ENCODE measurements around the gene S100A1.
A peak's percentile ranks its signal among the peaks of the same experiment; 100 is the strongest.
"Not testable (repeated sequence)": the region's sequence is repeated elsewhere in the genome, so short reads cannot be mapped to it uniquely, and the experiment has no call there.

The S100A1 gene

DNA sequence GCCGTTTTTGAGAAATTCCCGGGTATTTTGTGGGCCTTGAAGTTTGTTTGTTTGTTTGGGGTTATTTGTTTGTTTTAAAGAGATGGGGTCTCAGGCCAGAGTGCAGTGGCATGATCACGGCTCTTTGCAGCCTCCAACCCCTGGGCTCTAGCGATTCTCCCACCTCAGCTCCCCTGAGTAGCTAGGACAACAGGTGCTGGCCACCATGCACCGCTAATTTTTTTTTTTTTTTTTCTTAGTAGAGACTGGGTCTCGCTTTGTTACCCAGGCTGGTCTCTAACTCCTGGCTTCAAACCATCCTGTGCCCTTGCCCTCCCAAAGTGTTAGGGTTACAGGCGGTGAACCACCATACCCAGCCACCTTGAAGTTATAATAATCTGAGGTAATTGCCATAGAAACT lies 7.6 kb downstream of the S100A1 start:
- ATAC-seq (ENCODE audit: low read depth) (no peak), DNase-seq (ENCODE audit: low spot score) (no peak)
- no peak overlapping the region for H3K4me3 ChIP-seq (ENCODE audit: severe bottlenecking)
- no peaks in the 10 kb centered on the region for H3K27me3 ChIP-seq (ENCODE audit: insufficient read depth, poor library complexity, severe bottlenecking)
- H3K9me3 ChIP-seq (ENCODE audit: severe bottlenecking) = no peaks in the 10 kb centered on the region
- H3K36me3 ChIP-seq (ENCODE audit: low read depth) = peaks cover 62% of the 10 kb centered on the region
- H3K27ac ChIP-seq (ENCODE audit: poor library complexity, severe bottlenecking) = peak overlapping the region; percentile 91
- TF ChIP-seq, protein P1, sequence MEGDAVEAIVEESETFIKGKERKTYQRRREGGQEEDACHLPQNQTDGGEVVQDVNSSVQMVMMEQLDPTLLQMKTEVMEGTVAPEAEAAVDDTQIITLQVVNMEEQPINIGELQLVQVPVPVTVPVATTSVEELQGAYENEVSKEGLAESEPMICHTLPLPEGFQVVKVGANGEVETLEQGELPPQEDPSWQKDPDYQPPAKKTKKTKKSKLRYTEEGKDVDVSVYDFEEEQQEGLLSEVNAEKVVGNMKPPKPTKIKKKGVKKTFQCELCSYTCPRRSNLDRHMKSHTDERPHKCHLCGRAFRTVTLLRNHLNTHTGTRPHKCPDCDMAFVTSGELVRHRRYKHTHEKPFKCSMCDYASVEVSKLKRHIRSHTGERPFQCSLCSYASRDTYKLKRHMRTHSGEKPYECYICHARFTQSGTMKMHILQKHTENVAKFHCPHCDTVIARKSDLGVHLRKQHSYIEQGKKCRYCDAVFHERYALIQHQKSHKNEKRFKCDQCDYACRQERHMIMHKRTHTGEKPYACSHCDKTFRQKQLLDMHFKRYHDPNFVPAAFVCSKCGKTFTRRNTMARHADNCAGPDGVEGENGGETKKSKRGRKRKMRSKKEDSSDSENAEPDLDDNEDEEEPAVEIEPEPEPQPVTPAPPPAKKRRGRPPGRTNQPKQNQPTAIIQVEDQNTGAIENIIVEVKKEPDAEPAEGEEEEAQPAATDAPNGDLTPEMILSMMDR (IDR thresholded peaks at IDR 0.05; ENCODE audit: poor library complexity, severe bottlenecking) = no peak
- H3K4me1 ChIP-seq (ENCODE audit: insufficient read depth, poor library complexity, severe bottlenecking) = no peaks in the 10 kb centered on the region

DNA sequence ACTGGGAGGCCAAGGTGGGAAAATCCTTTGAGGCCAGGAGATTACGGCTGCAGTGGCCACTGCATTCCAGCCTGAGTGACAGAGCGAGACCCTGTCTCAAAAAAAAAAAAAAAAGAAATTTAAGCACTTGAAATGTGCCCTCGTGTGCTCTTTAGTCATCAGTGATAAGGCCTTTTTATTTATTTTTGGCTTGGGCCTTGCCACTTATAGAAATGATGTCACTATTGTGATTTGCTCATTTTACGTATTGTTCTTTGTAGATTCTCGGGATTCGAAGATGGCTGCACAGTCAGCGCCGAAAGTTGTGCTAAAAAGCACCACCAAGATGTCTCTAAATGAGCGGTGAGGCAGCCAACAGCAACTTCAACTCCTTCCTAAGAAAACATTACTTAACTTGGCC lies 8.1 kb downstream of the S100A1 start:
- no peaks in the 10 kb centered on the region for H3K9me3 ChIP-seq (ENCODE audit: severe bottlenecking)
- H3K4me1 ChIP-seq (ENCODE audit: insufficient read depth, poor library complexity, severe bottlenecking) = no peaks in the 10 kb centered on the region
- no peak overlapping the region for H3K27ac ChIP-seq (ENCODE audit: poor library complexity, severe bottlenecking)
- no peak overlapping the region for H3K4me3 ChIP-seq (ENCODE audit: severe bottlenecking)
- TF ChIP-seq, protein P1 (IDR thresholded peaks at IDR 0.05; ENCODE audit: poor library complexity, severe bottlenecking) = no peak
- peaks cover 66% of the 10 kb centered on the region for H3K36me3 ChIP-seq (ENCODE audit: low read depth)
- DNase-seq (ENCODE audit: low spot score) = no peak
- H3K27me3 ChIP-seq (ENCODE audit: insufficient read depth, poor library complexity, severe bottlenecking) = no peaks in the 10 kb centered on the region
- no peak for ATAC-seq (ENCODE audit: low read depth)

DNA sequence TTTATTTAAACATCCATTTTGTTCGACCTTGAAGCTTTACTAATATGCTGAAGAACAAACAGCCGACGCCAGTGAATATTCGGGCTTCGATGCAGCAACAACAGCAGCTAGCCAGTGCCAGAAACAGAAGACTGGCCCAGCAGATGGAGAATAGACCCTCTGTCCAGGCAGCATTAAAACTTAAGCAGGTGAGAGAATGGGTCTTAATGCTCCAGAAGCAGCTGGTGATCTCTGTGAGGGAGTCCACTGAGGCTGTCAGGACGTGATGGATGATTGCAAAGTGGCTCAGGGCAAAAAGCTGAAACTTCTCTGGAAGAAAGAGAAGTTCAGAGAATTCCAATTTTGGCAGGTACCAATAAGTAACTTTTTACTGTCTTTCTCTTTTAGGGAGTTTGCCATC lies 10.0 kb downstream of the S100A1 start:
- no peaks in the 10 kb centered on the region for H3K27me3 ChIP-seq (ENCODE audit: insufficient read depth, poor library complexity, severe bottlenecking)
- ATAC-seq (ENCODE audit: low read depth) (no peak), DNase-seq (ENCODE audit: low spot score) (no peak)
- no peaks in the 10 kb centered on the region for H3K9me3 ChIP-seq (ENCODE audit: severe bottlenecking)
- no peaks in the 10 kb centered on the region for H3K4me1 ChIP-seq (ENCODE audit: insufficient read depth, poor library complexity, severe bottlenecking)
- peaks cover 86% of the 10 kb centered on the region for H3K36me3 ChIP-seq (ENCODE audit: low read depth)
- H3K27ac ChIP-seq (ENCODE audit: poor library complexity, severe bottlenecking) = no peak overlapping the region
- H3K4me3 ChIP-seq (ENCODE audit: severe bottlenecking) = no peak overlapping the region
- TF ChIP-seq, protein P1 (IDR thresholded peaks at IDR 0.05; ENCODE audit: poor library complexity, severe bottlenecking) = no peak

DNA sequence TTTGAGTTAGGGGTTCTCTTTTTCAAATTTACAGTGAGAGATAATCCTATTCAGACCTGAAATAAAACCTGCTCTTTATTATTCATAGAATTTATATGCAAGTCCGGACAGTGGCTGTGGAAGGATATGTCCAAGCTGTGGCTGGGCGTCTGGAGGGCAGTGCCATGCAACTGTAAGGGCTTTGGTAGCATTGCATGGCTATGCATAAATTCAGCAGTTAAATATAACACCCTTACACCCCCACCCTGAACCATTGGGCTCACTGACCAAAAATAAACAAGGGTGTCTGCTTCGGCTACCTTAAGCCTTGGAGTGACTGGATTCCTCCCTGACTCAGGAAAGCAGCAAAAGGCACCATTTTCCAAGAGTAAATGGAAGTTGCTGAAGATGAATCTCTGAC lies 11.0 kb downstream of the S100A1 start:
- DNase-seq (ENCODE audit: low spot score) = no peak
- no peaks in the 10 kb centered on the region for H3K4me1 ChIP-seq (ENCODE audit: insufficient read depth, poor library complexity, severe bottlenecking)
- no peaks in the 10 kb centered on the region for H3K9me3 ChIP-seq (ENCODE audit: severe bottlenecking)
- no peak overlapping the region for H3K4me3 ChIP-seq (ENCODE audit: severe bottlenecking)
- H3K27me3 ChIP-seq (ENCODE audit: insufficient read depth, poor library complexity, severe bottlenecking) = no peaks in the 10 kb centered on the region
- TF ChIP-seq, protein P1 (IDR thresholded peaks at IDR 0.05; ENCODE audit: poor library complexity, severe bottlenecking) = no peak
- H3K27ac ChIP-seq (ENCODE audit: poor library complexity, severe bottlenecking) = no peak overlapping the region
- H3K36me3 ChIP-seq (ENCODE audit: low read depth) = peaks cover 96% of the 10 kb centered on the region
- no peak for ATAC-seq (ENCODE audit: low read depth)

DNA sequence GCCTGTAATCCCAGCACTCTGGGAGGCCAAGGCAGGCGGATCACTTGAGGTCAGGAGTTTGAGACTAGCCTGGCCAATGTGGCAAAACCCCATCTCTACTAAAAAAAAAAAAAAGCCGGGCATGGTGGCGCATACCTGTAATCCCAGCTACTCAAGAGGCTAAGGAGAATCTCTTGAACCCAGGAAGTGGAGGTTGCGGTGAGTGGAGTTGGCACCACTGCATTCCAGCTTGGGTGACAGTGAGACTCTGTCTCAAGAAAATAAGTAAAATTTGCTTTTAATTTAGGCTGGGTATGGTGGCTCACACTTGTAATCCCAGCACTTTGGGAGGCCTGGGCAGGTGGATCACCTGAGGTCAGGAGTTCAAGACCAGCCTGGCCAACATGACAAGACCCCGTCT lies 12.0 kb downstream of the S100A1 start:
- H3K27me3 ChIP-seq (ENCODE audit: insufficient read depth, poor library complexity, severe bottlenecking); H3K4me1 ChIP-seq (ENCODE audit: insufficient read depth, poor library complexity, severe bottlenecking); ATAC-seq (ENCODE audit: low read depth); DNase-seq (ENCODE audit: low spot score); H3K9me3 ChIP-seq (ENCODE audit: severe bottlenecking); H3K27ac ChIP-seq (ENCODE audit: poor library complexity, severe bottlenecking); H3K4me3 ChIP-seq (ENCODE audit: severe bottlenecking): not testable (repeated sequence)
- H3K36me3 ChIP-seq (ENCODE audit: low read depth) = peaks cover 100% of the 10 kb centered on the region
